ENCODE data around the gene ZNF467.

Gene ZNF467

GRCh38 chr7:149725916-149726315 is 47.5 kb downstream of the ZNF467 start:
- no peak for DNase-seq

GRCh38 chr7:149725426-149725821 is 48.0 kb downstream of the ZNF467 start:
- no peak for DNase-seq

- DNase-seq = no peak
Observed at GRCh38 chr7:149724661-149725425, 48.5 kb downstream of the ZNF467 start.

DNA sequence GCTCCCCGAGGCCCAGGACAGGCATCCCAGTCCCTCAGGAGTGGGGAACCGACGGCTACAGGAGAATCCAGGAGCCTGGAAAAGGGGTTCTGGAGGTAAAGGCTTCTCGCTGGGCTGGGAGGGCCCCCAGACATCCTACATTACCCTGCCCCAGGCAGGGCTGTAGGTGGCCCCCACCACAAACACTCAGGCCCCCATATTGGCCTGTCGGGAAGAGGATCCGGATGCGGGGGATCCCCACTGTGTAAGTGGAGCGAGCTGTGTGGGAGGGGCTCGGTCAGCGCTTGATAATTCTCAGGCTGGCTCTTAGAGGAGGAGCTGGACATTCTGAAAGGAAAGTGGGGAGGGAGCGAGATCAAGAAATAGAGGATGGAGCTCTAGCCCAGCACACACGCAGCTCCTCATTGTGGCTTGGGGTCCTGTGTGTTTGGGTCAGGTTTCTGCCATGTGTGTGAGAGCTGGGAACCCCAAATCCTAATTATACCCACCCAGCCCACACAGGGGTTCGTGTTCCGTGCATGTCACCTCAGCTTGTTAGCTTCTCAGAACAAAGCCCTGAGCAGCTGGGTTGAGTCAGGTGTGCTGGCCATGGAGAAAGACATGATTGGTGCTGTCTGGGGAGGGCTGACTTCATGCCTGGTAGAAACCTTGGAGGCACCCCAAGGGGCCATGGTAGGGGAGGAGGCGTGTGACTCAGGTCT is 49.4 kb downstream of the ZNF467 start:
- no peak for DNase-seq

DNA sequence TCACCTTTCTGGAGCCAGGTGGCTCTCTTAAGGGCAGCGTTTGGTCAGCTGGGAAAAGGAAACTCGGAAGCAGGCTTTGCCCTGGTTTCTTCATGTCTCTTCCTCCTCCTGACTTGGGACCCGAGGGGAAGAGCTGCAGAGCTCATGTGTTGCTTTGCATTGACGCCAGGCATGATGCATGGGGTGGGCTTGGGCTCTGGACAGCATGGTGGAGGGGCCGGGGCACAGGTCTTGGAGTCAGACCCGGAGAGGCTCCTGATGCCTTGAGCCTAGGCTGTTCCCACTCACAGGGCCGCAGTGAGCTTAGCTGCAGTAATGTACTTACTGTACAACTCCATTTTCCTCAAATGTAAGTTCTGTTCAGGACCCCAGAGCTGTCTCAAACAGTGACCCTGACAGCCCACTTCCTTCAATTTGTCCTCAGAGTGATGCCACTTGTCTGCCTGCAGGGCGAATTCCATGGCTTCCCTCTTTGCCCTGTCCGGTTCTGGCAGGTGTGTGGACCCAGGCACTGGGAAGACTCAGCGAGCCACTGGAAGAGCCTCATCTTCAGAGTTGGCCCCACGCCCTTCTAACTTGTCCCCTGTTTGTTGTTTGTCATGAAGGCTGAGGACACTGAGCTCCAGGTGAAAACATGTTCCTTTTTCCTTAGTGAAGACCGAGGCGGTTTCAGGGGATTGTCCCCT is 50.2 kb downstream of the ZNF467 start:
- DNase-seq = no peak

DNA sequence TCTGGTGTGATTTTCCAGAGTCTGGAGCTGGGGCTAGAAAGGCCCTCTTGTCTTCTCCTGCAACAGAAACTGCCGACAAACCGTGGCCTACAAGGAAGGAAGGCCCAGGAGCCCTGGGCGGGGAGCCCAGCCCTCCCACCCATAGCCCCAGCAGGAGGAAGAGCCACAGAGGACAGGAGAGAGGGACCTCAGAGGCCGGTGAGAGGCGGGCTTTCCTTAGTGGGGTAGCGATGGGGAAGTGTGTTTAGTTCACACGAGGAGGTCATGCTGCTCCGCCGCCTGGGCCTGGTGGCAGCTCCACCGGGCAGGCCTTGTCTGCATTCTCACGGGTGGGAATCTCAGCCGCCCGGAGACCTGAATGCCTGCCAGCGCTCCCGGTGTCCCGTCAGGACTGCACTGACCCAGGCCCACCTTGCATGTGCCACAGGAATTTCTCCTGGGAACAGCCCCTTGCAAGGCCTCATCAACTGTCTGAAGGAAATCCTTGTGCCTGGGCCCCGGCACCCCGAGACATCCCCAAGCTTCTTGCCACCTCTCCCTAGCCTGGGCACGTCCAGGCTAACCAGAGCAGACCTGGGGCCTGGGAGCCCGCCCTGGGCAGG is 50.9 kb downstream of the ZNF467 start:
- no peak for DNase-seq

DNA sequence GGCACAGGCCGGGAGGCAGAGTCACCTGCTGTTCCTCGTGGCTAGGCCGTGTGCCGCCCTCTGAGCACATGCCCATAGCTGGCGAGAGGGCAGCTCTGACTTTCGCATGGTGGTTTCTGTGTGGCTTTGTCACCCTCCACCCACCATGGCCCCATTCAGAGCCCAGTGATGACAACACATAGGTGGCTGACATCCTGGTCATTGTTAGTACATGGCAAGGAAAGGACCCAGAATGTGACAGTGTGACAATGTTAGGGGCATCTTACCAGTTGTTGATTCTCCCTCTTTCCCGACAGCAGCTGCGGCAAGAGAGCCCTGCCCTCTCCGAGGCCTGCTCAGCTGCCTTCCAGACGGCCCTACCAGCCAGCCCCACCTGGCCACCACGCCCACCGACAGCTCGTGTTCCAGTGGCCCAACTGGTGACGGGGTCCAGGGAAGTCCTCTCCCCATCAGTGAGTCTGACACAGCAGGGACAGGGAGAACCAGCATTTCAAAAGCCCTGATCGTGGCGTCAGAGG is 52.2 kb downstream of the ZNF467 start:
- no peak for DNase-seq

DNA sequence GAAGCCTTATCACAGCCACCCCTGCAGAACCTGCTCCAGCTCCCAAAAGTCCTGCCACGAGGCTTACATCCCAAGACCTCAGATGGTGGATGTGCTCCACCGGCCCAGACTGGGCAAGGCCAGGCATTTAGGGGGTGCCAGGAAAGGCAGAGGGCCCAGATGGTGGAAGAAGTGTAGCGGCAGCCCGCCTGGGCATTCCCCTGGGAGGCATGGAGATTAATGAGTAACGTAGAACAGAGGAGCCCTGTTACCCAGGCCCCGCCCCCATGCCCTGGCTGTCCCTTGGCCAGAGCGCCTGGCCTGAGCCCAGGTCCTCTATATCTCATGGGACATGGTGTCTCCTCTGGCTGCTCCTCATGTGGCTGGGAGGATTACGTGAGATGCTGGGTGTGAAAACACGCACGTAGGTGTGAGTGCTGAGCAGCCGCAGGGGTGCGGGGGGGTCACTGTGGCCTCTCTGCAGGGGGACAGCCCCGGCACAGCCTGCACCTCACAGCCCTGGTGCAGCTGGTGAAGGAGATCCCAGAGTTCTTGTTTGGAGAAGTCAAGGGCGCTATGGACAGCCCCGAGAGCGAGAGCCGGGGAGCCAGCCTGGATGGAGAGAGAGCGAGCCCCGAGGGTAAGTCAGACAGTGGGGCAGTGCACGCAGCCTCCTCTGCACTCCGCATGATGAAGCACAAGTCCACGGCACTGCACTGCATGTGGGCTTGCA is 52.9 kb downstream of the ZNF467 start:
- DNase-seq = no peak

- DNase-seq = no peak
Observed at GRCh38 chr7:149719912-149720335, 53.5 kb downstream of the ZNF467 start.

- DNase-seq = peak; percentile 78
Observed at GRCh38 chr7:149719050-149719899, 54.1 kb downstream of the ZNF467 start.

DNA sequence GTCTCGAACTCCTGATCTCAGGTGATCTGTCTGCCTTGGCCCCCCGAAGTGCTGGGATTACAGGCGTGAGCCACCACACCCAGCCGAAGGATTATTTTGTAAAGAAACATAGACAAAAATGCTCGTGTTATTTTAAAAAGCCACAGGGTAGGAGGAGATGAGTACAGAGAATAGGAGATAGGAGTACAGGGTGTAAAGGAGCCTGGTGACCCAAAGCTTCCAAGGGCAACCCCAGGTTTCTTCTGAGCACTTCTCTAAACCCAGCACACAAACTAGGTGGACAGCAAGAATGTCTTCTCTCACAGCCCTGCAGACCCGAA is 54.7 kb downstream of the ZNF467 start:
- no peak for DNase-seq

GRCh38 chr7:149717481-149717880 is 55.9 kb downstream of the ZNF467 start:
- no peak for DNase-seq

DNA sequence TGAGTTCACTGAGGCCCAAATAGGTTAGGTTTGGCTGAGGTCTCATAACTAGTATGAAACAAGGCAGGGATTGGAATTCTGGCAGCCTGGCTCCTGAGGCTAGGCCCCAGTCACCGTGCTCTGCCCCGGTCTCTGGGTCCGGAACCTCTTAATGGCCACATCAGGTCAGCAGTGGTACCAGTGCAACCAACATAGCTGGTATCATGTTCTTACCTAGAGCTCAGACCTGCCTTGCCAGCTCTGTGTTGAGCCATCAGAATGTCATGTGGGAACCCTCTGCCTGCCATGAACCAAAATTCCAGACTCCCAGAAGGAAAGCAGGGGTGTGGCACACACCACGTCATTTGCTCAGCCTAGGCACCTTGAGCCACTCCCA is 56.5 kb downstream of the ZNF467 start:
- DNase-seq = no peak

DNA sequence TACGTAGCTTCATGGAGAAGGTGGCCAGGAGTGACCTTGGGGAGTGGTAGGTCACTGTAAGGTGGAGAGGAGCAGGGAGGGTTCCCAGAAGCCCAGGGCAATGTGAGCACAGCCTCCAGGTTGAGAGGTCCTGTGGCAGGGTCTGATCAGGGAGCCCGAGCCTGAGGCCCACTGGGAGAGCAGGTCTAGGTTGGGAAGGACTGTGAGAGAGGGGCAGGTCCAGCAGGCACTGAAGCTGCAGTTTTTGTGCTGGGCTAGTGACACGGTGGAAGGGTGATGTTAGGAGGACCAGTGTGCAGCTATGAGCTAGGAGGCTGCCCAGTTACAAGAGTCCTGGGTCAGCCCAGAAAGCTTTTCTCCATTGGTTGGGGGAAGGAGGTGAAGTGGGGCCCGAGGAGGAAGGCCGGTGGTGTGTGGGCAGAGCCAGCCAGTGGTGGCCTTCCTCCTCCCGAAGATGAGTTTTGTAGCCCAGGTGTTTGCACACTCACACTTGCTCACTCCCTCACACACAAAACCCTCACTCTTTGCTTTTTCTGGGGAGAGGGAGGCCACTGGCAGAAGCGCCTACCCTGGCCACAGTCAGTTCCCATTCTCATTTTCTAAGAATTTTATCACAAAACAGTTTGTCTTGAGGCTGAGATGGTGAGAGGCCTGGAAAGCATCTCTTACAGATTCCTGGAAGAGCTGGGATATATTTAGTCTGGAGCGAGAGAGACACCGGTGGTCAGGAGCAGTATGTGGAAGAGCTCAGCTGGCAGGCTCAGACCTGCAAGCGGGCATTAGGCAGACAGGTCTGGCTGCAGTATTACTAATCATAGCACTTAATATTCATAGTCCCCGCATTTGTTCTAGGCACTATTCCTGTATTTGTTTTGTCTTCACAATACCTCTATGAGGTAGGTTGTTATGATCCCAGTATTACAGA is 57.1 kb downstream of the ZNF467 start:
- peak; percentile 35 for DNase-seq

DNA sequence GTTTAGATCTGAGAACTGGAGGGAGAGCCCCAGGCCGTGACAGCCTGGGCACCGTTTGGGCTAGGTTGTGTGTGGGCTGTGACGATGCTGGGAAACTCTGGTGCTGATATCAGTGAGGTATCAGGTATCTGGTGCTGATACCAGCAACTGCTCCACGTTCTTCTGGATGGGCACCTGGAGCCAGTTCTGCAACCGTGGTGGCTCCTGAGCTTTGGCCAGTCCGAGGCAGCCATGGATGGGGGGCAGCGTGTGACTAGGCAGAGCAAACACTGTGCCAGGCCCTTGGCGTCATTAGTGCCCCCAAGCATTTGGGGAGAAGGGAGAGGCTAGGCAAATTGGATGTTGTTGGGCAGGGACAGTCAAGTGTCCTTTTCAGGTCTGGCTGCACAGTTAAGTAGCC is 57.9 kb downstream of the ZNF467 start:
- DNase-seq = no peak

DNA sequence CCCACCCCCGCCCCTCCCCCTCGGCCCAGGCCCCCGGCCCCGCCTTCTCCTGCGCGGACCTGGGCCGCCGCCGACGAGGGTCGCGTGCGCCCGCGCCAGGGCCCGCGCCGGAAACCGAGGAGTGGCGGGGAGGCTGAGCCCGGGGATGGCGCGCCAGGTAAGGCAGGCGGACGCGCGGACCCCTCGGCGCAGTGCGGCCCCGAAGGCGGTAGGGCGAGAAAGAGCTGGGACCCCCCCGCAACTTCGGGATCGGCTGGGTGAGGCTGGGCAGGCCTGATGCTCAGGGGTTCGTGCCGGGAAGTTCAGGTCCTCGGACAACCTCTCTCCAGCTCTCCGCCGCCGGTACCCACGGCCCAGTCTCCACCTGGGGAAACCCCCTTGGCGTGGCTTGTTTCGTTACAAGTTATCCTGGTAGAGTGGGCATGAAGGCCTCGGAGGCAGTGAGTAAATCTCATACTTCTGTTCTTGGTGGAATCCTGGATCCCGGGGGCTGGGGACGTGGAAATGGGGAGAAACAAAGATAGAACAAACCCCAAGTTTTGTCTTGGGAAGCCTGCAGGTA is 58.4 kb downstream of the ZNF467 start:
- no peak for DNase-seq

All from fibroblast of skin of scalp (primary cell).